Measurements from ENCODE around the gene TMEM41B.
"Not testable (repeated sequence)": the region's sequence is repeated elsewhere in the genome, so short reads cannot be mapped to it uniquely, and the experiment has no call there.

TMEM41B gene

DNA sequence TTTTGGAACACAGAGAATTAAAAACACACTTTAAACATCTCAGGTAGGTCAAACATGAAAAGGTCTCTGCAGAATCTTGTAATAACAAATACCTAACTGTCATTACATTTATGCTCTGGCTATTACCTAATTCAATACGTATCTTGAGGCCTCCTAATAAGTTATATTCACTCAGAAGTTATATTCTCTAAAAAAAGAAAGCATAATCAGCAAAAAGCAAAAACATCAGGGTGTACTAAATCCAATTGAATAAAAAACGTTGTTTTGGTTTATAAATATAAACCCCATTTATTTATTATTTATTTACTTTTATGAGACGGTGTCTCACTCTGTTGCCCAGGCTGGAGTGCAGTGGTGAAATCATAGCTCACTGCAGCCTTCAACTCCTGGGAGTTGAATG lies 10.2 kb downstream of the TMEM41B start:
- DNase-seq: no peak

DNA sequence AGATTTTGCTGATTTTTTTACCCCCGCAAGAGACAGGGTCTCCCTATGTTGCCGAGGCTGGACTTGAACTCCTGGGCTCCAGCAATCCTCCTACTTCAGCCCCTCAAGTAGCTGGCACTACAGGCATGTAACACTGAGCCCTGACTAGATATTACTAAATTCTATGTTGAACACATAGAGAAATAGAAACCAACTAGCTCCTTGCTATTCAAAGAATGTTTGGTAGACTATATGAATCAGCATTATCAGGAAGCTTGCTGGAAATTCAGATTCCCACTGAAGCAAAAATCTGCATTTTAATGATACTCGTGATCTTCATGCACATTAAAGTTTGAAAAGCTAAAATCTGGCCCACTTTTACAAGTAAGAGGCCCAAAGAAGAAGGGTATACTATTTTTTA lies 11.9 kb downstream of the TMEM41B start:
- no peak for DNase-seq

DNA sequence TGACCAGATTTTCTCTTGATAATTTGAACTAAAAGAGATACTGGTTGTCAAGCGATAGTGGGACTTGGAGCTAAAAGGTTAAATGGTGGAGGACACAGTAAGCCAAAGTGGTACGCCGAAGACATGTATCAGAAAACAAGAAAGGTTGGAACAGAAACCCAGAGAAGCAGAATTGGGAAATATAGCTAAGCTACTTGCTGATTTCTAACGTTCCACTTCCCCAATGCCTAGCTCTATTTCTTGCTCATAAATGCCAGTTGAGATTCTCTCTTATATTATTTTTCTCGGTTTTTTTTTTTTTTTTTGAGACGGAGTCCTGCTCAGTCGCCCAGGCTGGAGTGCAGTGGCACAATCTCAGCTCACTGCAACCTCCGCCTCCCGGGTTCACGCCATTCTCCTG lies 12.7 kb downstream of the TMEM41B start:
- no peak for DNase-seq

DNA sequence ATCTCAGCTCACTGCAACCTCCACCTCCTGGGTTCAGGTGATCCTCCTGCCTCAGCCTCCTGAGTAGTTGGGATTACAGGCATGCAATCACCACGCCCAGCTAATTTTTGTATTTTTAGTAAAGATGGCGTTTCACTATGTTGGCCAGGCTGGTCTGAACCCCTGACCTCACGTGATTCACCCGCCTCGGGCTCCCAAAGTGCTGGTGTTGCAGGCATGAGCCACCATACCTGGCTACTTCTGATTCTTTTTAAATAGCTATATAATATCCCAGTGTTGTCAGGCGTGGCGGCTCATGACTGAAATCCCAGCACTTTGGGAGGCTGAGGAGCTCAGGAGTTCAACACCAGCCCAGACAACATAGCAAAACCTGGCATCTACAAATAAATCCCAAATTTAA lies 20.7 kb downstream of the TMEM41B start:
- DNase-seq: no peak

DNA sequence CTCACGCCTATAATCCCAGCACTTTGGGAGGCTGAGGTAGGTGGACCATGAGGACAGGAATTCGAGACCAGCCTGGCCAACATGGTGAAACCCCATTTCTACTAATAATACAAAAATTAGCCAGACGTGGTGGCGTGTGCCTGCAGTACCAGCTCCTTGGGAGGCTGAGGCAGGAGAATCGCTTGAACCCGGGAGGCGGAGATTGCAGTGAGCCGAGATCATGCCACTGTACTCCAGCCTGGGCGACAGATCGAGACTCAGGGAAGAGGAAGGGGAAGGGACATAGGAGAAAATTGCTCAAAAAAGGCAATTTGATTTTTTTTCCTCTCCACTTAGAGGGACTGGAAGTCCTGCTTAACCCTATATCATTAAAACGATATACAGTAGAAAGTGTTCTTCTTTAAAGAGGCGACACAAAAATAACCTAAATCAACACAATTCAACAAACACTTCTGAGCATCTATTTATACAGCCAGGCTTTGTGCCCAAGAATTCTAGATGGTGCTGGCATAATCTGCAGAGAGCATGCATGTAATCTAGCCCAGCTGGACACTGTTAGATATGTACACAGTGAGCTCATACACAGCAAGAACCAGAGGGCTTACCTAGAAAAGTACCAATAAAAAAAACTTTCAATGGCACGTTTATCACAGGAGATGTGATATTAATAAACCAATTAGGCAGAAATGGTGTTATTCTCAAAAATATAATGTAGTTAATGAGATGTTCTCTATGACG lies 28.4 kb downstream of the TMEM41B start:
- no peak for DNase-seq

DNA sequence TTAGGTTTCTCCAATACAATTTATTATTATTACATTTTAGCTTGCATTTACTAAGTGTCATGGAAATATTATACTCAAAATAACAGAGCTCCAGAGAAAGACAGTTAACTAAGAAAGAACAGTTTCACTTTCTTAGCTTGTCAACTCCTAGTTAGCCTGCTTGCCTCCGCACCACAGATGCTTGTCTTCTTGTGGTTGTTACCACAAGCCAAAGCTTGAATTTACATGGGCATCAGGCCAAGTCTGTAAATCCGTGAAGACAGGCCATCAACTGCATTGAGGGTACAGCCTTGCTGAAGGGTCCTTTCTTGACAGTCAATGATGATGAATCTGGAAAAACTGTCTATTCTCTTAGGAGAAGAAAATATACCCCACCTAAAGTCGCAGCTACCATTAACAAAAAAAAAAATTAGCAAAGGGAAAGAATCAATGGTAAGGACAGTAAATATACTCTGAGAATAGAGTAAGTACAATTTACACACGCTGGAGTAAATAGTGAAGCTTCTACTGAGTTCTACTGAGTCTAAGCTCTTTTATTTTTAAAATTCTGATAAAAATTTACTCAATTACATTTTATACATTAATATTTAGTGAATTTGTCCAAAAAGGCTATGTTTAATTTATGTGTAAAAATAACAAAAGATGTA lies 33.6 kb downstream of the TMEM41B start:
- no peak for DNase-seq

DNA sequence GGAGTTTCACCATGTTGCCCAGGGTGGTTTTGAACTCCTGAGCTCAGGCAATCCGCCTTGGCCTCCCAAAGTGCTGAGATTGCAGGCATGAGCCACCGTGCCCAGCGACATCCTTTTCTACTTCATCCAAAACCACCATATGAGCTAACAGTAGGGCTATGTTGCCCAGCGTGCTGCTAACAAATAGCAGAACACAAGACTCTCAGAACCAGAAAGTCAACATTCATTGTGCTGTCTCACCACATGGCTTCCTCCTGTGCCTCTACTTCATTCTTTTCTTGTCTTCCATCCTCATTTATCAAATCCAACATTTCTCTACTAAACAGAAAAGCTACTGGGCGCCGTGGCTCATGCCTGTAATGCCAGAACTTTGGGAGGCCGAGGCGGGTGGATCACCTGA lies 37.2 kb downstream of the TMEM41B start:
- DNase-seq: no peak

DNA sequence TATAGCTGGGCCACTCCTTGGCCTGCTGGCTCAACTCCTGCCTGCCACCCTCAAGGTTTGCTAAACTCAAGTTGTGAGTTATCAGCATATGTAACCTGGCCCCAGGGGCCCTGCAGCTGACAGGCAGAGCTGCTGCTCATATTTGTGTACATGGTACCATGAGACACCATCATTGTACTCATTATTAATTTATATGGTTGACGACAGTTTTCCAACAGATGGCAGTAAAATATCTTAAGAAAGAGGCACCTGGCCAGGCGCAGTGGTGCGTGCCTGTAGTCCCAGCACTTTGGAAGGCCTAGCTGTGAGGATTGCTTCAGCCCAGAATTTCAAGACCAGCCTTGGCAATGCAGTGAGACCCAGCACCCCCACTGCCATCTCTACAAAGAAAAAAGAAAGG lies 37.8 kb downstream of the TMEM41B start:
- no peak for DNase-seq

DNA sequence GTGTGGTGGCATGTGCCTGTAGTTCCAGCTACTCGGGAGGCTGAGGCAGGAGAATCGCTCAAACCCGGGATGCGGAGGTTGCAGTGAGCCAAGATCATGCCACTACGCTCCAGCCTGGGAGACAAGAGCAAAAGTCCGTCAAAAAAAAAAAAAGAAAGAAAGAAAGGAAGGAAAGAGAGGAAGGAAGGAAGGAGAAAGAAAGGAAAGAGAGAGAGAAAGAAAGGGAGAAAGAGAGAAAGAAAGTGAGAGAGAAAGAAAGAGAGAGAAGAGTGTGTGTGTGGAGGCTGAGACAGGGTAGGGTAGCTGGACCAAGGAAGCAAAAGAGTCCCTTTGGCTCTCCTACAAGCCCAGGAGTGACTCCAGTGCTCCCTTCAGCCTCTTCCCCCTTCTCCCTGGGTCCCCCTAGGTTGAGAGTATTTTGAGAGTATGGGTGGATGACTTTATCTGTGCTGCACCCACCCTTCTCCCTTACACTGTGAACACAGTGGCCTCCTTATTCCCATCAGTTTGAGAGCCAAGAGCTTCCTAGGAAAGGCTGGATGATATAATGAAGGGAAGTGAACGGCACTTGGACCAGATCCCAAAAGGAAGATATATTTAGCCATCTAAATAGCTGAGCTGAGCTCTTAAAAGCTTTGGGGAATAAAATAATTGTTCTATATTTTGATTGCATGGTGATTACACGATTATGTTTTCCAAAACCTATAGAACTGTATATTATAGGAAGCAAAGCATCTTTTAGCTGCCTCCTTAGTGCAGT lies 39.7 kb downstream of the TMEM41B start:
- no peak for DNase-seq

DNA sequence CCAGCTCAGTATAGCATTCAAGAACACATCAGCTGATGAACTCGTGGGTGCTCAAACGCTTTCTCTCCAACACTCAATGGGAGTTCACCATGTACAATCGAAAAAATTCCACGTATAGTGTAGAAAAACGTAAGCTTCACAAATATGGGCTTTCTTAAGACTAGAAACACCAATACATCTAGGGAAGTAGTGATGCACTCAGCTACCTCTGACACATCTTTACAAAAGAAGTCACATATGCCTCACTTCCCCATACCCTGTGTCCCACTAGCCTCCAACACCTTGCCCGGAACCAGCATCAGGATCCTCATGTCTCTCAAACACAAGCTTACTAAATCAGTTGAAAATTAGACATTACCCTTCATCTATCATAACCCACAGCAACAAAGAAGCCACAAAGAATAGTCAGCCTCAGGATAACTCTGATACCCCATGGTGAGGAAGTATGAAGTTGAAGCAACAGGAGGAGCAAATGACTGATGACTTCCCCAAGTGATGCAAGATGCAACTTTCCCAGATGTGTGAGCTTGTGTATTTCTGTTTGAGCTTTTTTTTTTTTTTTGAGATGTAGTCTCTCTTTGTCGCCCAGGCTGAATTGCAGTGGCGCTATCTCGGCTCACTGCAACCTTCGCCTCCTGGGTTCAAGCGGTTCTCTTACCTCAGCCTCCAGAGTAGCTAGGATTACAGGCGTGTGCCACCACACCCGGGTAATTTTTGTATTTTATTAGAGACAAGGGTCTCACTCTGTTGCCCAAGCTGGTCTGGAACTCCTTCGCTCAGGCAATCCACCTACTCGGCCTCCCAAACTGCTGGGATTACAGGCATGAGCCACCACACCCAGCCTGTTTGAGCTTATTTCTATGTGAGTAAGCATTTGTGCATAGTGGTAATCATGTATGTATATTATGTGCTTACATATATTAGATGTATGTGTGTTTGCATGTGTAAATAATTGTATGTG lies 40.7 kb downstream of the TMEM41B start:
- no peak for DNase-seq

DNA sequence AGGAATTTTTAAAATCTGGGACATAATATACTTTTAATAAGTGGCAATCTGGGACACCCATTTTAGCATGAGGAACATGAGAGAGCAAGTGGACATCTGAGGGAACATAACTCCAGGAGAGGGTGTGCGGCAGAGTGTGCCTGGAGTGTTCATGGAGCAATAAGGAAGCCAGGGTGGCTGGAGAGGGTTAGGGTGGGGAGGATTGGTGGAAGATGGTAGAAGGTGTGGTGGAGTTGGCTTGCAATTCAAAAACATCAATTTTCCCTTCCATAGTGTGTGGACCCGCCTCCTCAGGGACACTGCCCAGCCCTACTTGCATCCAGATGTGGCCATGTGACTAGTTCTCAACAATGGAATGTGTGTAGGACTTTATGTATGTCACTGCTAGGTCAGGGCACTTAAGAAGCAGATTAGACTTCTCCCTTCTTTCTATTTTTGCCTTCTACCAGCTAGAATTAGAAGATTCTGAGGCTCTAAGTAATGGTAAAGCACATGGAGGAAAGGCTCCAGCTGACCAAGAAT lies 44.8 kb downstream of the TMEM41B start:
- no peak for DNase-seq

DNA sequence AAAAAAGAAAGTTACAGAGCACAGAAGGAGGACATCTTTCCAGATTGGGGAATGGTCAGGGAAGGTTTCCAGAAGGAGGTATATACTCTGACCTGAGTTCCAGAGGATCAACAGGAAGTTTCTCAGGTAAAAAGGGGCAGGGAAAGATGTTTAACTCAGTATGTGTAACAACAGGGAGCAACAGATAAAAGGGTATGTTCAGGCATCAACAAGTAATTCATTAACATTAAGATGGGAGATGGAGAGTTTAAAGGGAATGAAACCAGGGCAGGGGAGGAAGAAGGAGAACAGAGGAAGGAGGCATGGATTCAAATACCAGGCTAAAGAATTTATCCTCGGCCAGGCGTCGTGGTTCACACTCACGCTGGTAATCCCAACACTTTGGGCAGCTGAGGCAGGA lies 46.7 kb downstream of the TMEM41B start:
- no peak for DNase-seq

DNA sequence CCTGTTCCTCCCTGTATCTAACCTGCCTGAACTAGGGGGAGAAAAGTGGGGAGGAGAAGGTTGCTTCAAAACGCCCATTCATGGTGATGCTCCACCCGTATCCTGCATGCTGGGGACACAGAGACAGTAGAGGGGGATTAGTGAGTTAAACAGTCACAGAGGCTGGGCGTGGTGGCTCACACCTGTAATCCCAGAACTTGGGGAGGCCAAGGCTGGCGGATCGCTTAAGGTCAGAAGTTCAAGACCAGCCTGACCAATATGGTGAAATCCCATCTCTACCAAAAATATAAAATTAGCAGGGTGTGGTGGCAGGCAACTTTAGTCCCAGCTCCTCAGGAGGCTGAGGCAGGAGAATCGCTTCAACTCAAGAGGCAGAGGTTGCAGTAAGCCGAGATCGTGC lies 47.5 kb downstream of the TMEM41B start:
- DNase-seq: no peak

DNA sequence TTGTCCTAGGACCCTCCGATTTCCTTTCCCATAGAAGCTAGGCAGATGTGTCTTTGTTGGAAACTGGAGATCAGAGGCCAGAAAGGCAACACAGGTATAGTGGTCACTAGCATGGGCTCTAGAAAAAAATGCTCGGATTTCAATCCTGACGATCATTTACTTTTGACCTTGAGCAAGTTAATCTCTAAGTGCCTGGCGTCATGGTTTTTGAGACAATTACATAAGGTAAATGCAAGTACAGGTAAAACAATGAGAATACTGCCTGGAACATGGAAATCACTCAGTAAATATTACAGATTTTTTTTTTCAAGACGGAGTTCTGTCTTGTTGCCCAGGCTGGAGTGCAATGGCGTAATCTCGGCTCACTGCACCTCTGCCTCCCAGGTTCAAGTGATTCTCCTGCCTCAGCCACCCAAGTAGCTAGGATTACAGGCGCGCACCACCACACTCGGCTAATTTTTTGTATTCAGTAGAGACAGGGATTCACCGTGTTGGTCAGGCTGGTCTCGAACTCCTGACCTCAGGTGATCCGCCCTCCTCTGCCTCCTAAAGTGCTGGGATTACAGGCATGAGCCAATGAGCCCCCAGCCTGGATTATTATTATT lies 48.2 kb downstream of the TMEM41B start:
- DNase-seq: no peak

DNA sequence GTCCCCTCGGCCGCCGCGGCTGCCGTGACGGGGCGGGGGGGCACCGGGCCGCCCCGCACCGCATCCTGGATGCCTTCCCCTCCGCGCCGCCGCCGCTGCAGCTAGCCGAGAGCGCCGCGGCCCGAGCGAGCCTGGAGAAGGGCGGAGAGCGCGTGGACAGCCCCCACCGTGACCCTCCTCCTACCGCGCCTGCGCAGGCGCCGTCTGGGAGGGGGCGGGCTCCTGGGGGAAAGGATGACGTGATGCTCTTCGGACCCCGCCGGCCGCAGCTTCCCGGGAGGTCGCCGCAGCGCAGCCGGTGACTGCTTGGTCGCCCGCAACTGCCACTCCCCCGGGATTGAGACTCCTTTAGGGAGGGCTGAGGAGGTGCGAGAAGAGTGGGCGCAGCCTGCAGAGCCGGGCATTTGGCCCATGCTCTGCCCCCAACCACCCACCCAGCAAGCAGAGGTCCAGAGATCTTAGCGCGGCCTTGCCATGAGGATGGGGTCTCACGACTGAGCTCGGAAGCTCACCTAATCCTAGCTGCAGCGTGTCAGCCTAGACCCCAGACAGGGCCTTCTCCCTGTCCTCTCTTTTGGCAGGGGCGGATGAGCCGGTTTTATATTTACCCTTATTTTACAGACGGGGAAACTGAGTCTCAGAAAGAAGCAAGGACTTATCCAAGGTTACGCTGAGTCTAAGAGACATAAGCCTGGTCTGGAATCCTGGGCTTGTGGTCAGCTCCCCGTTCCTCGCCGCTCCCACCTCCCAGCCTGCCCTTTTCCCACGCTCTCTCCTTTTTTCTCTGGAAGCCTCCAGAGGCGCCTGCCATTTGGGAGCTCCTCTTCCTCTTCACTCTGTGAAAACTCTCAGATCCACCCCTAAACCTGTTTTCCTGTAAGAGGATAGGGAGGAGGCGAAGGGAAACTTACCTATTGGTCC lies 48.9 kb downstream of the TMEM41B start, which contains the start of gene DENND5A:
DENND5A (minus strand) TSS at position 140 of the 921 bp plus-strand sequence. CDS start 281 bp downstream, outside the sequence.
- DNase-seq: peak; percentile 15

DNA sequence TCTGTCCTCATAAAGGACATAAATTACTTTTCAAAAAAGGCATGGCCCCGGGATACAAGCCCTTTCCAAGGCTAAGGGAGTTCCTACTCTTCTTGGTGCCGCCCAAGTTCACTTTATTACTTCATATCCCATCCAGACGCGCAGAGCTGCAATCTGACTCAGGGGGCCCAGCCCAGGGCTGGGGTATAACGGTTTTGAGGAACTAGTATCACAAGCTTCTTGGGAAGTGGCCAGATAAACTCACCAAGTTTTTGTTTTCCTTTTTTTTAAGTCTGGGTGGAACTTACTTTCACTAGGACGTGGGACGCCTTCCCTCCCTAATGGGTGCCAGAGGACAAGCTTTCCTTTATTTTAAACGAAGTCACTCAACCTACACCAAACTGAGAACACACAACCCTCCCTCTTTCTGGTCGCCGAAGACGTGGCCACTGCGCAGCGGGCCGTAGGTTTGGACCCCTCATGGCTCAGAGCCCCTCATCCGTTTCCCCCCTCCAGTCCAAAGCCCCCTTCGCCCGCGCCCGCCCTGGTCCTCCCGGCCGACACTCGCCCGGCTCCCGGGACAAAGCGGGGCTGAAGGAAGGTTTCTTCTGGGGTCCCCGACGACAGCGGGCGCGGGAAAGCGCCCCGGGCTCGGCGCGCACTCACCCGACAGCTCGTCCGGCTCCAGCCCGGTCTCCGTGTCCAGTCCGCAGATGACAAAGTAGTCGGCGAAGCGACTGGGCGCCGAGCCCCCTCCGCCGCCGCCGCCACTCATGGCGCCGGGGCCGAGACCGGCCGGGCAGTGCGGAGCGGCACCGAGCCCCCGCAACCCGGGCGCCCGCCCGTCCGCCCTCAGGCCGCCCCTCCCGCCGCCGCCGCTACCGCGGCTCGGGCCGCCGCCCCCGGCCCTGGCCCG lies 49.8 kb downstream of the TMEM41B start:
- no peak for DNase-seq

DNA sequence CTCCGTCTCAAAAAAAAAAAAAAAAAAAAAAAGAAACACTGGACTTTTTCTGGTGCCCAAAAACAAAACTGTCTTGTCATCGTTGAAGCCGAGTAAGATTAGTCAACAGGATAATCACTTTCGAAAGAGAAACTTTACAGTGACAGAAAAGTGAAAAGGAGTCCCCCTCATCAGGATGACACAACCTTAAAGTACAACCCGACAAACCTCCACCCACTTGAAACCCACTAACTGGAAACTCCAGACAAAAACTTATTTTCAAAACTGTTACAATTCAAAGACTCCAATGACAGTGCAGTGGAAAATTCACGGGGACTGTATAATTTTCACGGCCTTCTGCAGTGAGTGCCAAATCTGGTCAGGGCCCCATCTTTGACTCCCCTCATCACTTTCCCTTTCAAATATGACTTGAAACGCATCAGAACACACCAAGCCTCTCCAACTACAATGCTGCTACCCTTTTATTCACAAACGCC lies 50.5 kb downstream of the TMEM41B start:
- DNase-seq: no peak

DNA sequence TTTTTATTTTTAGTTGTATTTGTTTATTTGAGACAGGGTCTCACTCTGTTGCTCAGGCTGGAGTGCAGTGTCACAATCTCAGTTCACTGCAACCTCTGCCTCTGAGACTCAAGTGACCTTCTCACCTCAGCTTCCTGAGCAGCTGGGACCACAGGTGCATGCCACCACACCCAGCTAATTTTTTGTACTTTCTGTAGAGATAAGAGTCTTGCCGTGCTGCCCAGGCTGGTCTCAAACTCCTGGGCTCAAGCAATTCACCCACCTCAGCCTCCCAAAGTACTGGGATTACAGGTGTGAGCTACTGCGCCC lies 53.6 kb downstream of the TMEM41B start:
- DNase-seq: not testable (repeated sequence)

DNA sequence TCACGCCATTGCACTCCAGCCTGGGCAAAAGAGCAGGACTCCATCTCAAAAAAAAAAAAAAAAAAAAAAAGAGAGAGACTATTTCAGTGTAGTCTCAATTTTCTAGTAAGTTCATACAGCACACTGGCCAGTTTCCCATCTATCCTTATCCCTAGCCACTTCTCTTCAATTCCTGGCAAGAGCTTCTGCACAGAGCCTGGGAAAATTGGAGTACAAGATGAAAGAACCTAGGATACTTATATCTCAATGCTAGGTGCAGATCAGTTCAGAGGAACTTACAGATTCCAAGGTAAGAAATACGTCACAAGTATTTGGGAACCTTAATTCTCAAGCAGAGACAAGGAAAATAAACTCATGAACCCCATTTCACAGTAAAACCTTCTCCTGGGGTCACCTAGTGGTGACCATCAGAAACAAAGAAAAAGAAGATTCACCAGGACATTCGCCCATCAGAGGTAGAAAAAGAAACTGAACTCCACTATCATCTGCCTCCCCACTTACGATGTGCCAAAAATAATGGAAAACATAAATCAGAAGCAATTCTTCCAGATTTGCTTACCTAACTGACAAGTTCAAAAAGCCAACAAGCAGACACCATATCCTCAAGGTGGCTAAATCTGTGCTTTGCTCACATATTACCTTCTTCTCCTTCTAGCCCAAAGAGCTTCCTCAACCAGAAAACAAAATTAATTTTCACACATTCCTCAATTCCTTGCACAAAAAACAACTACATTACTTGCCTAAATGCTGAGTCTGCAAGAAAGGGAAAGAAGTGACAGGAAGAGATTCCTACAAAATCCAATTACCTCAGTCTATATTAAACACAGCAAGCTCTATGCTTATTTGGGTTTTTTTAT lies 54.2 kb downstream of the TMEM41B start:
- DNase-seq: no peak

Measured in NCI-H1694 (cell line).